Endothelial cell of umbilical vein (primary cell): ENCODE data around the gene ITGA3. TPM values are rescaled to one million over a fixed set of nuclear protein-coding genes. Genes with fewer than 3 reads are reported as not detected.

Experiments
- BruUV-seq: library from RNA; stranded (reverse); fragments of 400-500 nt; replicated peaks from 2 replicates; lab custom pipeline; 2021; lab: Mats Ljungman, UMichigan
- CTCF ChIA-PET: fragments of 300-600, 350-600 bp; sonication (Branson Sonifier 250); formaldehyde crosslinking; loops from one replicate; lab custom pipeline; 2021; ENCODE audit warnings: antibody characterized with exemption, inconsistent platforms; lab: Charles Lee
- POLR2A ChIA-PET: fragments of 300-600, 350-600 bp; sonication (Branson Sonifier 250); formaldehyde crosslinking; loops from one replicate; lab custom pipeline; 2021; ENCODE audit warnings: antibody characterized with exemption, inconsistent platforms; lab: Charles Lee
- DNase-seq: peaks from one replicate; pipeline ENCODE4 v3.0.0-alpha.2; 2011; ENCODE audit warnings: low read depth, low spot score
- FAIRE-seq: peaks from 2 replicates; lab custom pipeline; 2011; peaks lifted over from hg19 to GRCh38; lab: Jason Lieb, UNC
- H2AFZ ChIP-seq: 2 replicates; pipeline ENCODE4 v1.6.0; 2012; ENCODE audit warnings: low read depth, low read length, control low read depth, inconsistent platforms
- H3K27ac ChIP-seq: 2 replicates; pipeline ENCODE4 v1.5.1; 2011; ENCODE audit warnings: low read depth, mild to moderate bottlenecking, control low read depth, low read length, moderate library complexity; ENCODE audit not compliant: insufficient read depth
- H3K27me3 ChIP-seq, 2 experiments: 2 replicates each; pipeline versions ENCODE4 v1.6.0 to v1.6.1; 2011; ENCODE audit warnings: low read length in 2 of 2, mixed read lengths in 1 of 2; ENCODE audit not compliant: control insufficient read depth in 2 of 2, insufficient read depth in 2 of 2
- H3K36me3 ChIP-seq, 2 experiments: 2 replicates in 1 of 2; 3 replicates in 1 of 2; pipeline ENCODE4 v1.5.1; 2011; ENCODE audit warnings: low read length in 2 of 2, mild to moderate bottlenecking in 1 of 2, moderate library complexity in 1 of 2; ENCODE audit not compliant: control insufficient read depth in 2 of 2, insufficient read depth in 2 of 2; ENCODE audit errors: extremely low read depth in 1 of 2
- H3K4me1 ChIP-seq: 3 replicates; pipeline ENCODE4 v1.5.1; 2011; ENCODE audit warnings: mild to moderate bottlenecking, low read length; ENCODE audit not compliant: control insufficient read depth, insufficient read depth; ENCODE audit errors: extremely low read depth
- H3K4me2 ChIP-seq: 2 replicates; pipeline ENCODE4 v1.6.1; 2011; ENCODE audit warnings: low read length, control low read depth, mixed read lengths; ENCODE audit not compliant: insufficient read depth
- H3K4me3 ChIP-seq, 3 experiments: fragments of 200-600 bp in 1 of 3; sonication (generic), shearing (Covaris generic) in 1 of 3; replicated peaks in 1 of 3; 2 replicates each; pipeline ENCODE4 v1.5.1; 2011 to 2016; ENCODE audit warnings: control low read depth in 3 of 3, low read length in 3 of 3, mild to moderate bottlenecking in 2 of 3, inconsistent platforms in 1 of 3, low read depth in 1 of 3, moderate library complexity in 1 of 3; ENCODE audit not compliant: insufficient read depth in 1 of 3
- H3K79me2 ChIP-seq: 2 replicates; pipeline ENCODE4 v1.6.0; 2012; ENCODE audit warnings: low read length, inconsistent platforms; ENCODE audit not compliant: control insufficient read depth, insufficient read depth
- H3K9ac ChIP-seq: replicated peaks from 2 replicates; pipeline ENCODE3; 2011; ENCODE audit warnings: low read length, control low read depth; ENCODE audit not compliant: insufficient read depth; ENCODE audit errors: extremely low read depth
- H3K9me1 ChIP-seq: replicated peaks from 3 replicates; pipeline ENCODE4 v1.6.0; 2011; ENCODE audit warnings: mild to moderate bottlenecking, low read length; ENCODE audit not compliant: control insufficient read depth, insufficient read depth; ENCODE audit errors: extremely low read depth
- H3K9me3 ChIP-seq: replicated peaks from 2 replicates; pipeline ENCODE4 v1.5.1; 2012; ENCODE audit warnings: low read length, inconsistent platforms; ENCODE audit not compliant: control insufficient read depth, insufficient read depth
- H4K20me1 ChIP-seq: replicated peaks from 2 replicates; pipeline ENCODE3; 2011; ENCODE audit warnings: mild to moderate bottlenecking, low read length; ENCODE audit not compliant: control insufficient read depth, insufficient read depth; ENCODE audit errors: extremely low read depth
- CTCF ChIP-seq, 2 donors: IDR thresholded peaks; 1 replicate in 1 of 2; 2 replicates in 1 of 2; pipeline ENCODE4 v1.5.1; 2011; ENCODE audit warnings: low read length in 2 of 2, mild to moderate bottlenecking in 2 of 2, moderate library complexity in 2 of 2, control low read depth in 1 of 2, inconsistent platforms in 1 of 2, low read depth in 1 of 2; ENCODE audit not compliant: insufficient read depth in 1 of 2; ENCODE audit errors: extremely low read depth in 1 of 2
- EZH2 ChIP-seq: IDR thresholded peaks from 2 replicates; pipeline ENCODE4 v1.6.1; 2012; ENCODE audit warnings: borderline replicate concordance, low read depth, mild to moderate bottlenecking, moderate library complexity, low read length, inconsistent platforms; ENCODE audit not compliant: severe bottlenecking
- FOS ChIP-seq: IDR thresholded peaks from 2 replicates; pipeline ENCODE4 v1.6.1; 2011; ENCODE audit warnings: mild to moderate bottlenecking, low read length, moderate library complexity, borderline replicate concordance; ENCODE audit not compliant: insufficient read depth
- GATA2 ChIP-seq: IDR thresholded peaks from 2 replicates; pipeline ENCODE4 v1.7.0; 2011; ENCODE audit warnings: low read depth, mild to moderate bottlenecking, moderate library complexity, mixed read lengths, low read length; ENCODE audit not compliant: insufficient read length, insufficient read depth
- JUN ChIP-seq: IDR thresholded peaks from 2 replicates; pipeline ENCODE4 v1.6.1; 2011; ENCODE audit warnings: borderline replicate concordance, low read depth; ENCODE audit not compliant: insufficient read length, insufficient read depth
- MYC ChIP-seq: IDR thresholded peaks from one replicate; pipeline ENCODE4 v1.6.1; 2011; ENCODE audit warnings: mild to moderate bottlenecking, low read depth, low read length
- POLR2A ChIP-seq: IDR thresholded peaks from 2 replicates; pipeline ENCODE4 v1.6.1; 2012; ENCODE audit warnings: low read depth, mild to moderate bottlenecking, control low read depth, low read length
- POLR2AphosphoS5 ChIP-seq: IDR thresholded peaks from 2 replicates; pipeline ENCODE4 v1.6.1; 2012; ENCODE audit warnings: low read depth, mild to moderate bottlenecking, control low read depth, low read length, moderate library complexity; ENCODE audit not compliant: insufficient read depth
- dilution Hi-C: fragments of 300-500 bp; cut with MboI; formaldehyde crosslinking; loops from one replicate; pipeline ENCODE4 v1.15.0; 2019; ENCODE audit warnings: low sequenced_read_pairs; ENCODE audit not compliant: extremely low pct_ligation_motif_present
- intact Hi-C: fragments of 100-400 bp; cut with micrococcal nuclease; formaldehyde crosslinking; loops from one replicate; pipeline ENCODE4 v1.10.0; 2022
- polyA plus RNA-seq, 4 experiments: library from polyadenylated mRNA; depleted of rRNA in 3 of 4; stranded (reverse) in 3 of 4; unstranded in 1 of 4; fragments of >200 nt; gene quantifications; 2 replicates each; pipeline versions ENCODE4 v1.2.1 to v1.2.3, GENCODE V29; 2011 to 2012; ENCODE audit warnings: missing spikeins in 1 of 4
- total RNA-seq: library from RNA; stranded (reverse); gene quantifications from 2 replicates; pipeline ENCODE4 v1.2.3, GENCODE V29; 2021
- TF ChIP-seq, protein P1 (sequence below): IDR thresholded peaks from 2 replicates; pipeline ENCODE4 v1.6.1; 2011; ENCODE audit not compliant: insufficient read depth, insufficient read length

ITGA3 gene
- total and polyA plus RNA-seq, 2 donors (not counting 3 experiments of a cell fraction or from before 2014, with no cell fraction given): 92.7 to 112 TPM

GRCh38 chr17:50103252-50103651 is 47.3 kb downstream of the ITGA3 start:
- Histone ChIP-seq H3K9me3 (no peaks in the 10 kb centered on the region), H3K9me1 (no peaks in the 10 kb centered on the region), H3K36me3 (peaks cover 0 to 5% of the 10 kb centered on the region in 2 experiments), H3K4me1 (no peaks in the 10 kb centered on the region), H3K4me2 (no peak overlapping the region), H3K9ac (no peak overlapping the region), H3K27me3 (no peaks in the 10 kb centered on the region), H2AFZ (no peak overlapping the region), H3K79me2 (no peaks in the 10 kb centered on the region), H3K4me3 (no peak overlapping the region), H3K27ac (no peak overlapping the region), H4K20me1 (no peaks in the 10 kb centered on the region)
- POLR2A ChIA-PET: no interaction called here
- no peak for FAIRE-seq
- CTCF ChIA-PET: interaction anchor here (3.5 to 3.9 kb wide), 2 partner anchors 9 to 12 kb away, joined by 12 to 19 read pairs; no protein-coding TSS in a partner anchor
- TF ChIP-seq, protein P1, sequence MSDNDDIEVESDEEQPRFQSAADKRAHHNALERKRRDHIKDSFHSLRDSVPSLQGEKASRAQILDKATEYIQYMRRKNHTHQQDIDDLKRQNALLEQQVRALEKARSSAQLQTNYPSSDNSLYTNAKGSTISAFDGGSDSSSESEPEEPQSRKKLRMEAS: no peak
- TF ChIP-seq FOS (no peak), GATA2 (no peak), POLR2AphosphoS5 (no peak), CTCF (IDR thresholded peaks at IDR 0.05; ENCODE audit: extremely low read depth in 1 of 2, insufficient read depth in 1 of 2, low read depth in 1 of 2, low read length in 2 of 2) (no peak), POLR2A (no peak), EZH2 (no peak), MYC (no peak), JUN (no peak)
- DNase-seq: no peak
- intact Hi-C loops (no loop called here), dilution Hi-C loops (no loop called here)
- no TSS peak for BruUV-seq
